Suprapubic skin (tissue), 3 donors: Measurements from ENCODE around the gene TEAD4.

Experiments
- EP300 ChIP-seq: sonication (generic); formaldehyde crosslinking; IDR thresholded peaks from one replicate; pipeline ENCODE4 v1.6.1; 2017; ENCODE audit warnings: antibody characterized with exemption
- POLR2A ChIP-seq, 2 donors: fragments of 450-650 bp; IDR thresholded peaks; one replicate each; pipeline ENCODE4 v1.6.1; 2017; ENCODE audit warnings: antibody characterized with exemption in 2 of 2, mild to moderate bottlenecking in 2 of 2, moderate library complexity in 2 of 2
- TF ChIP-seq, protein P1 (sequence below), 2 donors: fragments of 200-600 bp in 1 of 2; fragments of 450-650 bp in 1 of 2; sonication (generic) in 1 of 2; IDR thresholded peaks; one replicate each; pipeline ENCODE4 v1.5.1; 2016 to 2019; ENCODE audit warnings: antibody characterized with exemption in 2 of 2, mild to moderate bottlenecking in 1 of 2, moderate library complexity in 1 of 2

DNA sequence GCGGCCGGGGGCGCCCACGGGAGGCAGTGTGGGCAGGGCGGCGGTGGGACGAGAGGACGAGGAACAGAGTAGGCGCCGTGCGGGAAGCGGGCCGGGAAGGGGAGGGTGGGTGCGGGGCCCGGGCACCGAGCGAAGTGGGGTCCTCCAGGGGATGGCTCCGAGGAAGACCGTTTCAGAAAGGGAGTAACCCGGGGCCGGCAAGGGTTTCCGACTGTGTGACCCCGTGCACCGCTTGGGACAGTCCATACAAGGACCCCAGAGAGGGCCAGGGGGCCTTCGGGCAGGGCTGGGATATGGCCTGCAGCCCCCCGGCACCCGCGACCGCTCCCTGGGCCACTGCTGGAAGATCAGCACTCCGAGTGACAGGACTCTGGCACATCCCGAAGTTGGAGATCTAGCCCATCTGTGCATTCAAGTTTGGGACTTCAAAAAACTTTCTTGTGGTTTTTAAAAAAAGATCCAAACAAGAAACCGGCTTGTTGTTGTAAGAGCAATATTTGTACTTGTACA, 118.4 kb downstream of the TEAD4 start:
- no peak for TF ChIP-seq EP300
- TF ChIP-seq POLR2A (IDR thresholded peaks at IDR 0.05) = no peak
- TF ChIP-seq, protein P1, sequence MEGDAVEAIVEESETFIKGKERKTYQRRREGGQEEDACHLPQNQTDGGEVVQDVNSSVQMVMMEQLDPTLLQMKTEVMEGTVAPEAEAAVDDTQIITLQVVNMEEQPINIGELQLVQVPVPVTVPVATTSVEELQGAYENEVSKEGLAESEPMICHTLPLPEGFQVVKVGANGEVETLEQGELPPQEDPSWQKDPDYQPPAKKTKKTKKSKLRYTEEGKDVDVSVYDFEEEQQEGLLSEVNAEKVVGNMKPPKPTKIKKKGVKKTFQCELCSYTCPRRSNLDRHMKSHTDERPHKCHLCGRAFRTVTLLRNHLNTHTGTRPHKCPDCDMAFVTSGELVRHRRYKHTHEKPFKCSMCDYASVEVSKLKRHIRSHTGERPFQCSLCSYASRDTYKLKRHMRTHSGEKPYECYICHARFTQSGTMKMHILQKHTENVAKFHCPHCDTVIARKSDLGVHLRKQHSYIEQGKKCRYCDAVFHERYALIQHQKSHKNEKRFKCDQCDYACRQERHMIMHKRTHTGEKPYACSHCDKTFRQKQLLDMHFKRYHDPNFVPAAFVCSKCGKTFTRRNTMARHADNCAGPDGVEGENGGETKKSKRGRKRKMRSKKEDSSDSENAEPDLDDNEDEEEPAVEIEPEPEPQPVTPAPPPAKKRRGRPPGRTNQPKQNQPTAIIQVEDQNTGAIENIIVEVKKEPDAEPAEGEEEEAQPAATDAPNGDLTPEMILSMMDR (IDR thresholded peaks at IDR 0.05) = no peak
